C4-2B (cell line): ENCODE data around the gene BTBD9.

ENCODE experiments used
- ZFX ChIP-seq: fragments of 450-650 bp; IDR thresholded peaks from 2 replicates; pipeline ENCODE4 v1.6.1; 2017
- TF ChIP-seq, protein P1 (sequence below): fragments of 450-650 bp; conservative IDR thresholded peaks from 2 replicates; pipeline ENCODE4 v1.5.1; 2017; ENCODE audit warnings: mild to moderate bottlenecking

DNA sequence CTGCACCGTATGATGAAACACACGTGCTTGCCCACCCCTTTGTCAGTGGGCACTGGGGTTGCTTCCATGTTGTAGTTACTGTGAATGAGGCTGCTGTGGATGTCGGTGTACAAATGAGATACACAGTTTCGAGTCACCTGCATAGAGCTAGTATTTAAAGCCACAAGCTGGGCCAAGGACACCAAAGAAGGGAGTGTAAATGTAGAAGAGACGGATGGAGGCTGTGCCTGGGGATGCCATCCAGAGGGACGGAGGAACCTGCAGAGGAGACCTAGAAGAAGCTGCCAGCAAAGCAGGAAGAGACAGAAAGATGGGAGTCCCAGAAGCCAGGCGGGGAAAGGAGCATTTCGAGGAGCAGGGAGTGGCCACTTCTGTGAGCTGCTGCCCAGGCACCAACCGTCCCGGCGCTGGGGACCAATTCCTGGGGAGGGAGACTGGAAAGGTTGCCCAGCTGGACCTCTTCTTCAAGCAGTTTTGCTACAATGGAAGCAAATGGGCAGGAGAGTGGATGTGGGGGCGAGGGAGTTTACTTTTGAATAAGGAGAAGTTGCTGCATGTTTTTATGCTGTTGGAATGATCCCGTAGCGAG, 480.9 kb downstream of the BTBD9 start:
- TF ChIP-seq ZFX, result no peak
- TF ChIP-seq, protein P1, sequence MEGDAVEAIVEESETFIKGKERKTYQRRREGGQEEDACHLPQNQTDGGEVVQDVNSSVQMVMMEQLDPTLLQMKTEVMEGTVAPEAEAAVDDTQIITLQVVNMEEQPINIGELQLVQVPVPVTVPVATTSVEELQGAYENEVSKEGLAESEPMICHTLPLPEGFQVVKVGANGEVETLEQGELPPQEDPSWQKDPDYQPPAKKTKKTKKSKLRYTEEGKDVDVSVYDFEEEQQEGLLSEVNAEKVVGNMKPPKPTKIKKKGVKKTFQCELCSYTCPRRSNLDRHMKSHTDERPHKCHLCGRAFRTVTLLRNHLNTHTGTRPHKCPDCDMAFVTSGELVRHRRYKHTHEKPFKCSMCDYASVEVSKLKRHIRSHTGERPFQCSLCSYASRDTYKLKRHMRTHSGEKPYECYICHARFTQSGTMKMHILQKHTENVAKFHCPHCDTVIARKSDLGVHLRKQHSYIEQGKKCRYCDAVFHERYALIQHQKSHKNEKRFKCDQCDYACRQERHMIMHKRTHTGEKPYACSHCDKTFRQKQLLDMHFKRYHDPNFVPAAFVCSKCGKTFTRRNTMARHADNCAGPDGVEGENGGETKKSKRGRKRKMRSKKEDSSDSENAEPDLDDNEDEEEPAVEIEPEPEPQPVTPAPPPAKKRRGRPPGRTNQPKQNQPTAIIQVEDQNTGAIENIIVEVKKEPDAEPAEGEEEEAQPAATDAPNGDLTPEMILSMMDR, result no peak
